Testis (tissue), 3 donors: ENCODE data around the gene DPYD. TPM values are rescaled to one million over a fixed set of nuclear protein-coding genes. Genes with fewer than 3 reads are reported as not detected.

Source experiments
- DNase-seq: peaks from one replicate; pipeline ENCODE4 v3.0.0-alpha.2; 2019
- H3K27ac ChIP-seq, 2 donors: fragments of 200-600 bp; sonication (generic); one replicate each; pipeline ENCODE4 v1.5.1; 2019
- H3K27me3 ChIP-seq: fragments of 200-600 bp; sonication (generic); one replicate; pipeline ENCODE4 v1.5.1; 2019
- H3K36me3 ChIP-seq: fragments of 200-600 bp; sonication (generic); one replicate; pipeline ENCODE4 v1.5.1; 2017; ENCODE audit warnings: low read depth; ENCODE audit errors: missing control alignments
- H3K4me1 ChIP-seq: fragments of 200-600 bp; sonication (generic); one replicate; pipeline ENCODE4 v1.5.1; 2019
- H3K4me3 ChIP-seq, 2 donors: fragments of 200-600 bp; sonication (generic); one replicate each; pipeline ENCODE4 v1.5.1; 2017 to 2019
- H3K9me3 ChIP-seq: fragments of 200-600 bp; sonication (generic); one replicate; pipeline ENCODE4 v1.5.1; 2017
- CTCF ChIP-seq, 3 experiments: fragments of 450-650 bp in 2 of 3; fragments of 200-600 bp in 1 of 3; sonication (generic) in 1 of 3; IDR thresholded peaks; one replicate each; pipeline ENCODE4 v1.5.1; 2016 to 2019; ENCODE audit warnings: antibody characterized with exemption in 3 of 3, mild to moderate bottlenecking in 2 of 3, moderate library complexity in 1 of 3
- POLR2A ChIP-seq: fragments of 450-650 bp; IDR thresholded peaks from one replicate; pipeline ENCODE4 v1.6.1; 2017; ENCODE audit warnings: antibody characterized with exemption, mild to moderate bottlenecking, moderate library complexity
- WGBS, 2 donors: methylation state at CpG; one replicate each; pipeline ENCODE4 v1.1.5; 2018; 5-methylcytosine and 5-hydroxymethylcytosine counted together
- intact Hi-C: fragments of 100-400 bp; cut with DNase I; formaldehyde crosslinking; loops from one replicate; pipeline ENCODE4 v1.15.1; 2023; ENCODE audit warnings: low total_unique reads
- polyA plus RNA-seq: library from polyadenylated mRNA; stranded (reverse); fragments of 350-450 nt; fragmentation: Illumina TruSeq; extraction: RNeasy Lipid Tissue Mini Kit (QIAGEN cat#74804); gene quantifications from one replicate; pipeline ENCODE4 v1.2.3, GENCODE V29; 2014; ENCODE audit warnings: low read depth, low replicate concordance; ENCODE audit not compliant: insufficient read depth
- total RNA-seq, 2 donors: library from RNA; depleted of rRNA; stranded (reverse); fragments of >200 nt; gene quantifications; one replicate each; pipeline ENCODE4 v1.2.3, GENCODE V29; 2016

The DPYD gene
- total and polyA plus RNA-seq, 3 donors from 2014 or later, result 6.7 to 14.7 (median 11.5) TPM

- Histone ChIP-seq H3K9me3 (no peaks in the 10 kb centered on the region), H3K27me3 (no peaks in the 10 kb centered on the region), H3K36me3 (no peaks in the 10 kb centered on the region), H3K4me1 (peaks cover 17% of the 10 kb centered on the region), H3K4me3 (no peak overlapping the region), H3K27ac (no peak overlapping the region)
- no peak for DNase-seq
- 41 to 46% methylated on average over 1 of the region's 1 CpG for whole genome bisulfite sequencing, 2 donors
- no peak for TF ChIP-seq POLR2A
- TF ChIP-seq CTCF (IDR thresholded peaks at IDR 0.05), result no peak
- intact Hi-C loops, result no loop called here
Measured at GRCh38 chr1:97630281-97630680, 290.6 kb downstream of the DPYD start.

GRCh38 chr1:97623220-97623619, 297.6 kb downstream of the DPYD start:
- no peaks in the 10 kb centered on the region for H3K27me3 ChIP-seq
- no peak for DNase-seq
- H3K9me3 ChIP-seq, result no peaks in the 10 kb centered on the region
- peaks cover 6% of the 10 kb centered on the region for H3K4me1 ChIP-seq
- H3K4me3 ChIP-seq, result no peak overlapping the region
- peak overlapping the region in 1 of 2 donors; percentile 11 for H3K27ac ChIP-seq
- intact Hi-C loops, result no loop called here
- no peaks in the 10 kb centered on the region for H3K36me3 ChIP-seq
- TF ChIP-seq CTCF (IDR thresholded peaks at IDR 0.05) (no peak), POLR2A (no peak)

GRCh38 chr1:97621955-97622354, 298.9 kb downstream of the DPYD start:
- H3K27me3 ChIP-seq, result no peaks in the 10 kb centered on the region
- TF ChIP-seq POLR2A (no peak), CTCF (IDR thresholded peaks at IDR 0.05) (no peak)
- intact Hi-C loops, result no loop called here
- H3K4me1 ChIP-seq, result peaks cover 6% of the 10 kb centered on the region
- no peaks in the 10 kb centered on the region for H3K9me3 ChIP-seq
- 86 to 89% methylated on average over 1 of the region's 1 CpG for WGBS, 2 donors
- no peak overlapping the region for H3K4me3 ChIP-seq
- DNase-seq, result no peak
- H3K36me3 ChIP-seq, result no peaks in the 10 kb centered on the region
- no peak overlapping the region for H3K27ac ChIP-seq

GRCh38 chr1:97619706-97620105, 301.1 kb downstream of the DPYD start:
- intact Hi-C loops, result no loop called here
- TF ChIP-seq CTCF (IDR thresholded peaks at IDR 0.05), result no peak
- WGBS, 2 donors, result 75 to 91% methylated on average over 2 of the region's 2 CpGs

GRCh38 chr1:97610748-97611147, 310.1 kb downstream of the DPYD start:
- no peak for DNase-seq
- no peaks in the 10 kb centered on the region for H3K9me3 ChIP-seq
- no peaks in the 10 kb centered on the region for H3K36me3 ChIP-seq
- no peaks in the 10 kb centered on the region for H3K27me3 ChIP-seq
- intact Hi-C loops, result no loop called here
- TF ChIP-seq POLR2A (no peak), CTCF (IDR thresholded peaks at IDR 0.05) (no peak)
- no peaks in the 10 kb centered on the region for H3K4me1 ChIP-seq
- no peak overlapping the region for H3K27ac ChIP-seq
- no peak overlapping the region for H3K4me3 ChIP-seq
- WGBS, 2 donors, result 89 to 96% methylated on average over 3 of the region's 3 CpGs

More at GRCh38 chr1:97619706-97620105, 301.1 kb downstream of the DPYD start:
- Histone ChIP-seq H3K27ac (no peak overlapping the region), H3K36me3 (no peaks in the 10 kb centered on the region), H3K27me3 (no peaks in the 10 kb centered on the region), H3K4me1 (peaks cover 6% of the 10 kb centered on the region), H3K9me3 (no peaks in the 10 kb centered on the region), H3K4me3 (no peak overlapping the region)
- no peak for DNase-seq
